GM12865 (cell line): ENCODE data around the gene SULF2.

Experiments used
- DNase-seq: peaks from one replicate; pipeline ENCODE4 v3.0.0; 2010; ENCODE audit warnings: low read depth
- H3K4me3 ChIP-seq: 2 replicates; pipeline ENCODE4 v1.5.1; 2011; ENCODE audit warnings: mild to moderate bottlenecking, low read depth, low read length, control low read depth
- CTCF ChIP-seq: IDR thresholded peaks from 2 replicates; pipeline ENCODE4 v1.5.1; 2011; ENCODE audit warnings: low read length, control low read depth, low read depth, inconsistent platforms; ENCODE audit not compliant: insufficient read depth; ENCODE audit errors: missing control alignments

SULF2 gene

GRCh38 chr20:47802226-47802920 is 17.1 kb upstream of the SULF2 start:
- TF ChIP-seq CTCF: no peak
- H3K4me3 ChIP-seq: no peak overlapping the region
- DNase-seq: no peak

GRCh38 chr20:47801759-47802158 is 16.5 kb upstream of the SULF2 start:
- H3K4me3 ChIP-seq: no peak overlapping the region
- no peak for DNase-seq
- TF ChIP-seq CTCF: no peak

GRCh38 chr20:47801079-47801478 is 15.8 kb upstream of the SULF2 start:
- no peak overlapping the region for H3K4me3 ChIP-seq
- DNase-seq: no peak
- TF ChIP-seq CTCF: no peak

GRCh38 chr20:47800623-47801022 is 15.3 kb upstream of the SULF2 start:
- H3K4me3 ChIP-seq: no peak overlapping the region
- no peak for DNase-seq
- no peak for TF ChIP-seq CTCF

- H3K4me3 ChIP-seq: no peak overlapping the region
- DNase-seq: no peak
- no peak for TF ChIP-seq CTCF
Measured at GRCh38 chr20:47799116-47799715, 13.9 kb upstream of the SULF2 start.

GRCh38 chr20:47796971-47797370 is 11.7 kb upstream of the SULF2 start:
- H3K4me3 ChIP-seq: no peak overlapping the region
- no peak for DNase-seq
- no peak for TF ChIP-seq CTCF
